OCI-LY7 (cell line): ENCODE measurements around the gene HCAR3. TPM values are rescaled to one million over a fixed set of nuclear protein-coding genes. Genes with fewer than 3 reads are reported as not detected.
"Not testable (repeated sequence)": the region's sequence is repeated elsewhere in the genome, so short reads cannot be mapped to it uniquely, and the experiment has no call there.

Experiments
- BruUV-seq: library from RNA; stranded (reverse); fragments of 400-500 nt; replicated peaks from 2 replicates; lab custom pipeline; 2021; lab: Mats Ljungman, UMichigan
- CTCF ChIA-PET: fragments of 300-600 bp; sonication (Branson Sonifier 250); formaldehyde crosslinking; loops from one replicate; lab custom pipeline; 2022; ENCODE audit warnings: antibody characterized with exemption; ENCODE audit not compliant: unreplicated experiment; lab: Charles Lee
- POLR2A ChIA-PET: fragments of 300-600 bp; sonication (Branson Sonifier 250); formaldehyde crosslinking; loops from one replicate; lab custom pipeline; 2022; ENCODE audit warnings: antibody characterized with exemption; lab: Charles Lee
- DNase-seq: peaks from one replicate; pipeline ENCODE4 v3.0.0-alpha.2; 2015; ENCODE audit warnings: low spot score
- H2AFZ ChIP-seq: fragments of 200-600 bp; sonication (generic), shearing (Covaris generic); 2 replicates; pipeline ENCODE4 v1.6.1; 2014; ENCODE audit warnings: mild to moderate bottlenecking, antibody characterized with exemption, low read length, moderate library complexity
- H3K27ac ChIP-seq: fragments of 200-600 bp; sonication (generic); 2 replicates; pipeline ENCODE4 v1.5.1; 2014; ENCODE audit warnings: mixed run types, low read depth, mild to moderate bottlenecking, moderate library complexity, low read length, inconsistent platforms; ENCODE audit not compliant: poor library complexity, severe bottlenecking
- H3K36me3 ChIP-seq: fragments of 200-600 bp; sonication (generic); 2 replicates; pipeline ENCODE4 v1.6.1; 2014; ENCODE audit warnings: mild to moderate bottlenecking, antibody characterized with exemption, low read length, moderate library complexity, mixed read lengths; ENCODE audit not compliant: insufficient read depth
- H3K4me1 ChIP-seq: fragments of 200-600 bp; sonication (generic); 2 replicates; pipeline ENCODE4 v1.5.1; 2014; ENCODE audit warnings: mild to moderate bottlenecking, low read length; ENCODE audit not compliant: insufficient read depth, poor library complexity, severe bottlenecking
- H3K4me2 ChIP-seq: fragments of 200-600 bp; sonication (generic); 2 replicates; pipeline ENCODE4 v1.6.1; 2014; ENCODE audit warnings: mild to moderate bottlenecking, low read length
- H3K4me3 ChIP-seq: fragments of 200-600 bp; sonication (generic); 2 replicates; pipeline ENCODE4 v1.5.1; 2014; ENCODE audit warnings: mild to moderate bottlenecking, low read depth, low read length; ENCODE audit not compliant: poor library complexity, severe bottlenecking
- H3K79me2 ChIP-seq: fragments of 200-600 bp; sonication (generic); 2 replicates; pipeline ENCODE4 v1.6.1; 2016; ENCODE audit warnings: low read depth, mild to moderate bottlenecking, low read length, moderate library complexity, mixed read lengths; ENCODE audit not compliant: insufficient read depth
- H3K9me2 ChIP-seq: fragments of 200-600 bp; sonication (generic); 2 replicates; pipeline ENCODE4 v1.6.1; 2016; ENCODE audit warnings: mild to moderate bottlenecking, low read length, mixed read lengths; ENCODE audit not compliant: insufficient read depth
- H3K9me3 ChIP-seq: fragments of 200-600 bp; sonication (generic); 2 replicates; pipeline ENCODE4 v1.6.1; 2014; ENCODE audit warnings: mild to moderate bottlenecking, mixed run types, low read length, mixed read lengths
- H4K20me1 ChIP-seq: fragments of 200-600 bp; sonication (generic); 2 replicates; pipeline ENCODE4 v1.6.1; 2014; ENCODE audit warnings: mild to moderate bottlenecking, antibody characterized with exemption, low read length, moderate library complexity, mixed read lengths; ENCODE audit not compliant: insufficient read depth
- EZH2phosphoT487 ChIP-seq: fragments of 200-600 bp; sonication (generic); IDR thresholded peaks from 2 replicates; pipeline ENCODE4 v1.6.1; 2018; ENCODE audit warnings: low read depth, borderline replicate concordance, mild to moderate bottlenecking, mixed run types, antibody characterized with exemption, low read length, moderate library complexity, mixed read lengths
- intact Hi-C: fragments of 100-400 bp; cut with micrococcal nuclease; formaldehyde crosslinking; loops from one replicate; pipeline ENCODE4 v1.10.0; 2022; ENCODE audit not compliant: unreplicated experiment
- total RNA-seq, 2 experiments: library from RNA; depleted of rRNA in 1 of 2; stranded (reverse); fragments of >200 nt in 1 of 2; shearing (Covaris generic) in 1 of 2; gene quantifications; 2 replicates each; pipeline ENCODE4 v1.2.3, GENCODE V29; 2014 to 2022
- TF ChIP-seq, protein P1 (sequence below): fragments of 200-600 bp; sonication (generic); conservative IDR thresholded peaks from 2 replicates; pipeline ENCODE4 v1.5.1; 2014; ENCODE audit warnings: mild to moderate bottlenecking, antibody characterized with exemption, low read length, moderate library complexity, mixed read lengths

The HCAR3 gene
- total RNA-seq, 2 experiments from 2014 or later: not detected

DNA sequence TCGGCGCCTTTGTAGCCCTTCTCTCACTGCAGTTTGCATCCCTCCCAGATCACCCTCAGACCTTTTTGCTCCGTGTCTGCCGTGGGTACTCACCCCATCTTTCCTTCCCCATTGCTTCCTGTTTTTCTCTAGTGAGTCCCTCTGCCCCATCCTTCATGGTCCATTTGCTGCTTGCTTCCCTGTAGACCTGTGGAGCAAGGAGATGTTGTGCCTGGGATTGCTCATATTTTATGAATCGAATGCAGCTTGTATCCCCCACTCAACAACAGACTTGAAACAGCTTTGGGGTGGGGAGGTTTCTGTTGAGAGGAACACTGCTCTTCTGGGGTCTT lies 36.7 kb upstream of the HCAR3 start:
- intact Hi-C loops: loop anchor here (2.0 kb wide), 4 partner anchors 114 to 416 kb away; partner anchors contain the start of genes KNTC1 and RSRC2
- Histone ChIP-seq H3K9me3 (no peaks in the 10 kb centered on the region; the same call in 1 of the 2 replicates), H3K4me2 (peak overlapping the region; percentile 96), H3K4me1 (peaks cover 44% of the 10 kb centered on the region), H3K36me3 (peaks cover 48% of the 10 kb centered on the region), H3K79me2 (peaks cover 49% of the 10 kb centered on the region), H3K27ac (peak overlapping the region; percentile 62), H3K9me2 (no peaks in the 10 kb centered on the region), H4K20me1 (peaks cover 10% of the 10 kb centered on the region; the same call in 1 of the 2 replicates), H2AFZ (peak overlapping the region; percentile 49; the same call in 1 of the 2 replicates), H3K4me3 (peak overlapping the region; percentile 92)
- BruUV-seq: no TSS peak
- peak; percentile 34 for DNase-seq
- POLR2A ChIA-PET: interaction anchor here (0.6 to 1.6 kb wide), 4 partner anchors 20 to 141 kb away, joined by 3 to 9 read pairs (median 4); no protein-coding TSS in a partner anchor
- CTCF ChIA-PET: interaction anchor here (1.3 kb wide), 1 partner anchor 115 kb away, joined by 4 read pairs; no protein-coding TSS in a partner anchor
- no peak for TF ChIP-seq EZH2phosphoT487

DNA sequence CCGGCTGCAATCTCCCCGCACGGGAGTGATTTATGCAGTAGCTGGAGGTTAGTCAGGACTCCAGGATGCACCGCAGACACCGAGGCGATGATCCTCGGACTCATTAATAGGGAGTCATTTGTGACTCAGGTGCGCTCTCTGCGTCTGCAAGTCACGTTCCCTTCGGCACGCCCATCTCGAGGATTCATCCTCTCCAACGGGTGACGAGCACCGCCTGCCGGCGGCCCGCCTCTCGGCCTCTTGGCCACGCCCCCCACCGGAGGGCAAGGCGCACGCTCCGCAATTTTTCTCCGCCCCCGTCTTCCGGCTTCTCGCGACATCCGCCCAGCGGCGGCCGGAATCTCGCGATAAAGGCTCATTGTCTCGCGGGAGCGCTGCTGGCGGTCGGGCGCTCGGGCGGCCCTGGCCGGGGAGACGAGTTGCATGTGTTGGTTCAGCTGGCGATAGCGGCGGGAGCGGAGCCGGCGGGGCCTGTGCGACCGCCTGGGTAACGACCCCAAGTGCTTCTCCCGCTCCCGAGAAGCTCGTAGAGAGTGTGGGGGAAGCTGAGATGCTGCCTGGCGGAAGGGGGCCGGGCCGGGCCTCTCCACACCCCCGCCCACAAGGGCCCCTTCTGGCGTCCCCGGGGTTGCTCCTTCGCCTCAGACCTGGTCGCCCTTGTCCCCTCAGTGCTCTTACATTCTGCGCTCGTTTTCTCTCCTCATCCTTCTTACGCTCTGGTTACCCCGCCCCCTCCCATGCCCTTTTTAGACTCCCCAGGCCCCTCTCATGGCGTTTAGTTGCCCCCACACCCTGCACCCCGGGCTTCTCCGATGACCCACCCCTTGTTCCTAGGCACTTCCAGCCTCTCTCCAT lies 36.1 kb upstream of the HCAR3 start, which contains the start of gene DENR:
Gene DENR, plus strand, starts transcription at position 361 of the 855 bp plus-strand sequence. CDS start 878 bp downstream, outside the sequence.
- Histone ChIP-seq H3K79me2 (peaks cover 45% of the 10 kb centered on the region), H3K4me1 (peaks cover 44% of the 10 kb centered on the region), H3K27ac (peak within 1 kb of the TSS; percentile 70), H3K9me2 (no peaks in the 10 kb centered on the region), H4K20me1 (peaks cover 10% of the 10 kb centered on the region; the same call in 1 of the 2 replicates), H3K4me2 (peak within 1 kb of the TSS; percentile 96), H3K36me3 (peaks cover 42% of the 10 kb centered on the region), H3K9me3 (no peaks in the 10 kb centered on the region; the same call in 1 of the 2 replicates), H2AFZ (peak within 1 kb of the TSS; percentile 77; the same call in 1 of the 2 replicates), H3K4me3 (peak within 1 kb of the TSS; percentile 92)
- no TSS peak for BruUV-seq
- peak; percentile 100 for DNase-seq
- ChIA-PET POLR2A (interaction anchor here (0.6 to 1.6 kb wide), 3 partner anchors 21 to 76 kb away, joined by 3 to 9 read pairs (median 5); no protein-coding TSS in a partner anchor), CTCF (interaction anchor here (1.3 kb wide), 1 partner anchor 115 kb away, joined by 4 read pairs; no protein-coding TSS in a partner anchor)
- intact Hi-C loops: loop anchor here (2.0 kb wide), 4 partner anchors 114 to 416 kb away; partner anchors contain the start of genes KNTC1 and RSRC2
- TF ChIP-seq, protein P1, sequence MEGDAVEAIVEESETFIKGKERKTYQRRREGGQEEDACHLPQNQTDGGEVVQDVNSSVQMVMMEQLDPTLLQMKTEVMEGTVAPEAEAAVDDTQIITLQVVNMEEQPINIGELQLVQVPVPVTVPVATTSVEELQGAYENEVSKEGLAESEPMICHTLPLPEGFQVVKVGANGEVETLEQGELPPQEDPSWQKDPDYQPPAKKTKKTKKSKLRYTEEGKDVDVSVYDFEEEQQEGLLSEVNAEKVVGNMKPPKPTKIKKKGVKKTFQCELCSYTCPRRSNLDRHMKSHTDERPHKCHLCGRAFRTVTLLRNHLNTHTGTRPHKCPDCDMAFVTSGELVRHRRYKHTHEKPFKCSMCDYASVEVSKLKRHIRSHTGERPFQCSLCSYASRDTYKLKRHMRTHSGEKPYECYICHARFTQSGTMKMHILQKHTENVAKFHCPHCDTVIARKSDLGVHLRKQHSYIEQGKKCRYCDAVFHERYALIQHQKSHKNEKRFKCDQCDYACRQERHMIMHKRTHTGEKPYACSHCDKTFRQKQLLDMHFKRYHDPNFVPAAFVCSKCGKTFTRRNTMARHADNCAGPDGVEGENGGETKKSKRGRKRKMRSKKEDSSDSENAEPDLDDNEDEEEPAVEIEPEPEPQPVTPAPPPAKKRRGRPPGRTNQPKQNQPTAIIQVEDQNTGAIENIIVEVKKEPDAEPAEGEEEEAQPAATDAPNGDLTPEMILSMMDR: peak; percentile 85
- no peak for TF ChIP-seq EZH2phosphoT487

DNA sequence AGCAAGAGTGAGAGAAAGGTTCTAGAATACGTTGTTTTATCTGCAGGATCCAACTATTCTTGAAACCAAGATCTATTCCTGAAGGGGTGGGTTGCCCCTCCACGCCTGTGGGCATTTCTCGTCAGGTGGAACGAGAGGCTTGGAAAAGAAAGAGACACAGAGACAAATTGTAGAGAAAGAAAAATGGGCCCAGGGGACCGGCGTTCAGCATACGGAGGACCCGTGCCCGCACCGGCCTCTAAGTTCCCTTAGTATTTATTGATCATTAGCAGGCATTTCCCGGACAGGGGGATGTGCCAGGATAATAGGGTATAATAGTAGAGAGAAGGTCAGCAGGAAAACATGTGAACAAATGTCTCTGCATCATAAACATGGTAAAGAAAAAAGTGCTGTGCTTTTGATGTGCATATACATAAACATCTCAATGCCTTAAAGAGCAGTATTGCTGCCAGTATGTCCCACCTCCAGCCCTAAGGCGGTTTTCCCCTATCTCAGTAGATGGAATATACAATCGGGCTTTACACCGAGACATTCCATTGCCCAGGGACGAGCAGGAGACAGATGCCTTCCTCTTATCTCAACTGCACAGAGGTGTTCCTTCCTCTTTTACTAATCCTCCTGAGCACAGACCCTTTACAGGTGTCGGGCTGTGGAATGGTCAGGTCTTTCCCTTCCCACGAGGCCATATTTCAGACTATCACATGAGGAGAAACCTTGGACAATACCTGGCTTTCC lies 34.3 kb upstream of the HCAR3 start:
- TSS peak; percentile 90 for BruUV-seq
- POLR2A ChIA-PET: not testable (repeated sequence)

More for the DNA sequence above, 34.3 kb upstream of the HCAR3 start:
- H2AFZ ChIP-seq: peak overlapping the region; percentile 77
- H4K20me1 ChIP-seq: peaks cover 10% of the 10 kb centered on the region; the same call in 1 of the 2 replicates
- peaks cover 25% of the 10 kb centered on the region for H3K36me3 ChIP-seq
- peak overlapping the region; percentile 70 for H3K27ac ChIP-seq
- H3K79me2 ChIP-seq: peaks cover 35% of the 10 kb centered on the region
- H3K9me3 ChIP-seq, CTCF ChIA-PET, H3K9me2 ChIP-seq, intact Hi-C loops, DNase-seq: not testable (repeated sequence)
- peak overlapping the region; percentile 92 for H3K4me3 ChIP-seq
- peak overlapping the region; percentile 94 for H3K4me2 ChIP-seq
- peaks cover 33% of the 10 kb centered on the region for H3K4me1 ChIP-seq
